ENCODE results near the gene FBXL7.

GRCh38 chr5:15475367-15475766 is 24.6 kb upstream of the FBXL7 start:
- TF ChIP-seq CTCF (IDR thresholded peaks at IDR 0.05) (no peak), SIN3A (IDR thresholded peaks at IDR 0.05; ENCODE audit: borderline replicate concordance, insufficient read depth, low read depth, low read length) (no peak), TCF7L2 (IDR thresholded peaks at IDR 0.05; ENCODE audit: low read depth, low read length) (no peak)

All from Panc1 (cell line).